ENCODE results near the gene CNOT1. TPM values are rescaled to one million over a fixed set of nuclear protein-coding genes. Genes with fewer than 3 reads are reported as not detected.
"Not testable (repeated sequence)": the region's sequence is repeated elsewhere in the genome, so short reads cannot be mapped to it uniquely, and the experiment has no call there.

The CNOT1 gene
- total RNA-seq, 1 donor from 2014 or later, result 165 TPM

- DNase-seq, result no peak
Measured at GRCh38 chr16:58502217-58502921, 127.3 kb downstream of the CNOT1 start.

GRCh38 chr16:58501242-58502131 is 128.1 kb downstream of the CNOT1 start:
- peak; percentile 73 for DNase-seq

GRCh38 chr16:58500430-58501241 is 129.0 kb downstream of the CNOT1 start:
- no peak for DNase-seq

DNA sequence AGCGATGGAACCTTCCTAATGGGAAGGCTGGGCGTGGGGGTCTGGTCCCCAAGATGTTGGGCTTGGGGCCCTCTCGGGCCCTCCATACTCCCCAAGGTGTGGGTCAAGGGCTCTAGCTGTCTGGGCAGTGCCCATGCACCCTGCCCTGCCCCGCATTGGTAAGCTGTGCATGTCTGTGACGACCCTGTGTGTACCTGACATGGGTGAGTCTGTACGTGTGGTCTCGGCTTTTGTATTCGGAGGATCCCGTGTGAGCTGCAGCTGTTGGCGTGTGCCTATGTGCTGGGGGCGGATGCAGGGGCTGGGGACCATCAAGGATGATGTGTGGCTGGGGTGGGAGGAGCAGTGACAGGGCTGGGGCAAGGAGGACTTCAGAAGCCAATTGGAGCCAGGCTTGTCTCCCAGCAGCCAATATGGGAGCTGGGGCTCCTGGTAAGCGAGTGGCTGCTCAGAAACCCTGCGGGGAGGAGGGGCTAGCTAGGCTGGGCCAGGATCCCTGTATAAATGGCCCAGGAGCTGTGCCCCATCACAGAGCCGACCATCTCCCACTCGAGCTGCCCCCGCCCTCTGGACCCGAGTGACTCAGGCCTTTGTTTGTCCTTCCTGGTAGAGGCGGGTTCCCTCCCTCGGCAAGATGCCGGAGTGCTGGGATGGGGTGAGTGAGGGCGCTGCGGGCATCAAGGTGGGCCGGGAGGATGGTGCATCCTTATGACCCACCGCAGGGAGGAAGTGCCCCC is 129.8 kb downstream of the CNOT1 start, which contains the start of gene NDRG4:
Gene NDRG4 (plus strand): TSS at position 529 of the 737 bp plus-strand sequence. CDS start 106 bp downstream, at position 635.
- DNase-seq, result peak; percentile 88

- DNase-seq, result no peak
Measured at GRCh38 chr16:58499092-58499511, 130.5 kb downstream of the CNOT1 start.

GRCh38 chr16:58498341-58499091 is 131.1 kb downstream of the CNOT1 start:
- no peak for DNase-seq

DNA sequence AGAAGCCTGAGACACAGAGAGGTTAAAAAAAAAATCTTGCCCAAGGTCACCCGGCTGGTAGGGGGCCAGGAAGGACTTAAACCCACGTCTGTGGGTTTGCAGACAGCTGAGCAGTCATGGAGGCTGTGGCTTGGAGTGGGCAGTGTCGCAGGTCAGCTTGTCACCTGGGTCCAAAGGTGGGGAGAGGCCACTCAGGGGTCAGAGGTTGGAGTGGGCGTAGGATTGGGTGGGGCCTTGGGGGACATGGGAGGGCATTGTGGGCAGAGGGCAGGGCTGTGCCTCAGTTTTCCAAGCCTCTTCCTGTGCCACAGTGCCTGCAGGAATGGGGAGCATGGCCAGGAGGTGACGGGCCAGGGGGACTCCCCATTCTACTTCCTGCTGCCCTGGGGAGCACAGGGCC is 131.7 kb downstream of the CNOT1 start:
- no peak for DNase-seq

GRCh38 chr16:58497468-58497867 is 132.2 kb downstream of the CNOT1 start:
- DNase-seq, result no peak

DNA sequence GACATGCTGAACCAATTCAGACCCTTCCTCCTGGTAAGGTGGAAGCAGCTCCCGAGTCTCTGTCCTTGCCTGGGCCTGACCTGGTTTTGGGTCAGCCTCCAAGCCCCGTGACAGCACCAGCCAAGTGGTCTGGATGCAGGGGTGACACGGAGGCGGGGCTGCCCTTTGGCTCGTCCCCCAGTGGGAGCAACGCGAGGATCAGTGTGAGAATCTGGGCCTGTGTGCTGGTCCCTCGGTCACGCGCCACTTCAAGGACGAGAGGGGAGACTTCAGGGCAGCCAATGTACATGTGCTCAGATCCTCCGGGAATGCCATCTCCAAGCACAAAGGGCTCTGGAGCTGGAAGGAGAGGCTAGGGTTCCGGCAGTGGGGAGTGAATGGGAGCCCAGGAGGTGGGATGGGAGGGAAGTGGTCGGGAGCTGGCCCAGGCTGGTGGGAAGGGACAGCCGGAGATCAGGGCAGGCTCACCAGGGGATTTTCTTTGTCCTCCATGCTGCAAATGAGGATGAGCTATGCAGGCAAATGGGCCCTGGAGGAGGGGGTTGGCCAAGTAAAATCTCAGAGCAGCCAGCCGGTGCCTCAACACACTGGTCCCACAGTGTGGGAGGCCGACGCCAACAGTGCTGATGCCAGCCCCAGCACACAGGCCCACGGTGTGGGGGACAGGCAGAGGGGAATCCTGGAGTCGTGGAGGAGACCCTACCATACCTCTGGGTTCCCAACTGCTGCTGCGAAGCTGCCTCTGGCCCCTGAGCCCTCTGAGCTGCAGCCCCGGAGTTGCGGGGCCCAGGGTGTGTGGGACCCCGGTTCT is 133.9 kb downstream of the CNOT1 start:
- peak; percentile 22 for DNase-seq

GRCh38 chr16:58494981-58495520 is 134.6 kb downstream of the CNOT1 start:
- DNase-seq, result peak; percentile 96

DNA sequence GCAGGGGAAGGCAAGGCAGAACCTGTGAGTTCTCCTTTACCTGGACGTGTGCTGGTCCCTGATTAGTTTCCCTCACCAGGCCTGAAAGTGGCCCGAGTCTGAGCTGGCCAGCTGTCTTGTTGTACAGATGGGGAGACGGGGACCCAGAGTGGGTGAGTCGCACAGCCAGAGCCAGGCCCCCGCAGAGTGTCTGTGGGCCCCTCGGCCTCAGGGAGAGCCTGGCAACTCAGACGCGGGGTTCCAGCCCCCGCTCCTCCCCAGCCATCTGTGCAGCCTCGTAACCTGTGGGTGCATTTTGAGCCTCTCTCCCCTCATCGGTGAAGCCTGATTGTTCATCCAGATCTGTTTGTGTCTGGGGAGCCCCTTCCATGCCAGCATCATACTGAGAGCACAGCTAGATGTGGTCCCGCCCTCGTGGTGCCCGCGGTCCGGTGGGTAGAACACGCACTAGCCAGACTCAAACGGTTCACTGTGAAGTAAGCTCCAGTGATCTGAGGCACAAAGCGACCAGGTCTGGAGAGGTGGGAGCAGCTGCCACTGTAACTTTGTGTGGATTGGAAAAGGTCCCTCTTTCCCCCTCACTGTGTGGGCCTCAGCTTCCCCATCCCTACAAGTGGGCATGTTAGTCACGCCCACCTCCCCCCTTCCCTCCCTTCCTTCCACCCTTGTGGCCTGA is 135.7 kb downstream of the CNOT1 start:
- no peak for DNase-seq

- DNase-seq, result no peak
Measured at GRCh38 chr16:58492735-58493134, 136.9 kb downstream of the CNOT1 start.

DNA sequence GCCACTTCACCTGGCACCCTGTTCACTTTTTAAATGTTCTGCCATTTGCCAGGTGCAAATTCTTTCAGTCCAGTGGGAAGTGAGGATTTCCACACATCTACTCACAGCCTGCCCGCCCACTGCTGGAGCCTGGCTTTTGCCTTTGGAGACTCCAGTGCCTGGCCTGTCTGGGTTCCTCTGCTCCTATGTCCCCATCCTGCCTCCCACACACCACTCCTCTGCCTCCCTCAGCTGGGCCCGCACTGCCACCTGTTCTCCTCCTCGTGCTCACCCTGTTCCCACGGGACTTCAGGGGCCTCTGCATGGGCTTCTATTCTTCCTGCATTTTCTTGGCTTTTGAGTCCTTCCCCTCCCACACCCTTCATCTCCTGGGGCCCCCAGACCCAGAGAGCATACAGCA is 137.6 kb downstream of the CNOT1 start:
- DNase-seq, result no peak

- not testable (repeated sequence) for DNase-seq
Measured at GRCh38 chr16:58490539-58490938, 139.1 kb downstream of the CNOT1 start.

- no peak for DNase-seq
Measured at GRCh38 chr16:58490065-58490464, 139.6 kb downstream of the CNOT1 start.

- DNase-seq, result no peak
Measured at GRCh38 chr16:58488531-58488930, 141.1 kb downstream of the CNOT1 start.

- peak; percentile 92 for DNase-seq
Measured at GRCh38 chr16:58487566-58488351, 141.9 kb downstream of the CNOT1 start.

GRCh38 chr16:58485184-58485887 is 144.3 kb downstream of the CNOT1 start:
- DNase-seq, result peak; percentile 60

All from tongue (tissue), 2 donors.